Measurements from ENCODE around the gene TEKT2.

DNA sequence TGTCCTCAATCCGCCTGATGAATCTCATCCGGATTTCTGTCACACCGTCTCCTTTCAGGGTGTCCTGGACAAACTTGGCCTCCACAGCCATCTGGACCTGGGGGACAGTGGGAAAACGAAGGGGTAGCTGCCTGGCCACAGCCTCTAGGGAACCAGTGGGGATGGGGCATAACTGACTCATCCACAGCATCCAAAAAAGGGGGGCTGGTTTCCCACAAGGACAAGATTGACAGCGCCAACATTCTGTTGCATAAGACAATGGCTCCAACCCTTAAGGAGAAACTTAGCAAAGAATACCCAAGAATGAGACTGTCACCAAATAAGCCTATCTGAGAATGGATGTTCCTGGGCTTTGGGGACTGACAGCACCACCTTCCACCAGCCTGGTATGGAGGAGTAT is 53.3 kb downstream of the TEKT2 start:
- TF ChIP-seq POLR2A (IDR thresholded peaks at IDR 0.05; ENCODE audit: low read depth, low read length) (no peak), CTCF (conservative IDR thresholded peaks at IDR 0.05; ENCODE audit: low read depth, low read length) (no peak), BHLHE40 (IDR thresholded peaks at IDR 0.05; ENCODE audit: low read depth, low read length) (no peak), RFX5 (IDR thresholded peaks at IDR 0.05; ENCODE audit: low read depth, low read length) (no peak), RCOR1 (IDR thresholded peaks at IDR 0.05; ENCODE audit: insufficient replicate concordance, low read length) (no peak), MXI1 (IDR thresholded peaks at IDR 0.05; ENCODE audit: borderline replicate concordance, low read depth, low read length) (no peak)

All from IMR-90 (cell line).